Esophagus muscularis mucosa (tissue), 3 donors: Measurements from ENCODE around the gene USP24.

Experiments
- CTCF ChIP-seq, 3 experiments: fragments of 200-600 bp in 2 of 3; fragments of 450-650 bp in 1 of 3; sonication (generic) in 2 of 3; IDR thresholded peaks; one replicate each; pipeline ENCODE4 v1.5.1; 2017 to 2019; ENCODE audit warnings: antibody characterized with exemption in 3 of 3, mild to moderate bottlenecking in 2 of 3, moderate library complexity in 1 of 3
- POLR2AphosphoS5 ChIP-seq, 2 donors: sonication (generic); formaldehyde crosslinking; IDR thresholded peaks; one replicate each; pipeline ENCODE4 v1.6.1; 2017; ENCODE audit warnings: antibody characterized with exemption in 2 of 2

GRCh38 chr1:55046871-55047270 is 168.3 kb downstream of the USP24 start:
- TF ChIP-seq CTCF (IDR thresholded peaks at IDR 0.05): no peak
- no peak for TF ChIP-seq POLR2AphosphoS5 (IDR thresholded peaks at IDR 0.05)
